Stimulated activated CD4-positive, alpha-beta T cell treated with anti-CD3 and anti-CD28 coated beads, Interleukin-12 subunit alpha, Interleukin-12 subunit beta, amount 100 ng/mL, for 48 hours (primary cell): Measurements from ENCODE around the gene GAN.
"Not testable (repeated sequence)": the region's sequence is repeated elsewhere in the genome, so short reads cannot be mapped to it uniquely, and the experiment has no call there.

Experiments
- DNase-seq, 3 donors: peaks; one replicate each; pipeline ENCODE4 v3.0.0-alpha.2; 2020; ENCODE audit warnings: low read depth in 2 of 3, low spot score in 1 of 3

GAN gene

GRCh38 chr16:81397058-81397878, 82.5 kb downstream of the GAN start:
- no peak for DNase-seq

GRCh38 chr16:81397879-81398520, 83.2 kb downstream of the GAN start:
- no peak for DNase-seq

DNA sequence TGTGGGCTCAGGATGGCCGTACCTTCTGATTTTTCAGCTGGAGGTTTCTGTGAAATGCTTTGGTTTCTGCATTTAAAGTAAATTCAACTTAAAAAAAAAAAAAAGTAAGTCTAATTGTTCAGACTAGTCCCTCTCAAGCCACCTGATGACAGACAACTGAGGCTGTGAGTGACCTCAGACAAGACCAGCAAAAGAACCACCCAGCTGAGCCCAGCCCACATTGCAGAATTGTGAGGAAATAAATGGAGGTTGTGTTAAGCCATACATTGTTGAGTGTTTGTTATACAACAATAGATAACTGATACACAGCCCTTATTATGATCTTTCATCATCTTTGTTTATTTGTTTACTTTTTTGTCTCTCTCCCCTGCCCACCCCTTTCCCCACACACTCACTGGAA, 85.1 kb downstream of the GAN start:
- DNase-seq, result no peak

GRCh38 chr16:81401035-81401950, 86.5 kb downstream of the GAN start:
- DNase-seq, result no peak

DNA sequence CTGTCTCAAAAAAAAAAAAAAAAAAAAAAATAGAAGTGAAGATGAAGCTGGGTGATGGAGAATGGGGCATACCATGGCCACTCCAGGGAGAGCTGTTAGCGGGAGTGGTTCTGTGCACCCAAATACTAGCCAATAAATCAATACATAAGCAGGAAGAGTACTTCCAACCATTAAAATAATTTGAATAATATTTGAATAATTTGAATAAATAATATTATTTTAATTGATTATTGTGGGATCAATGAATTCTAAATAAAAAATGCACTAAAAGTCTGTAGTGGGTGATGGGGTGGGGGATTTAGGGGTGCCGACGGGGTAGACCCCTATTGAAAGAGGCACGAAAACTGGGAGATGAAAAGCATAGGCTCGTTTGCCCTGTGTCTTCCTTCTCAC, 88.4 kb downstream of the GAN start:
- no peak for DNase-seq

GRCh38 chr16:81403601-81404391, 89.0 kb downstream of the GAN start:
- DNase-seq, result peak; percentile 65 to 88 (median 77)

DNA sequence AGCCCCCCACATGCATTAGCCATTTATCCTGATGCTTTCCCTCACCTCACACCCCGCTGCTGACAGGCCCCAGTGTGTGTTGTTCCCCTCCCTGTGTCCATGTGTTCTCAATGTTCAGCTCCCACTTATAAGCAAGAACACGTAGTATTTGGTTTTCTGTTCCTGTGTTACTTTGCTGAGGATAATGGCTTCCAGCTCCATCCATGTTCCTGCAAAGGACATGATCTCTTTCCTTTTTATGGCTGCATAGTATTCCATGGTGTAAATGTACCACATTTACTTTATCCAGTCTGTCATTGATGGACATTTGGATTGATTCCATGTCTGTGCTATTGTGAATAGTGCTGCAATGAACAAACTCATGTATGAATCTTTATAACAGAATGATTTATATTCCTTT, 90.2 kb downstream of the GAN start:
- DNase-seq, result not testable (repeated sequence)

DNA sequence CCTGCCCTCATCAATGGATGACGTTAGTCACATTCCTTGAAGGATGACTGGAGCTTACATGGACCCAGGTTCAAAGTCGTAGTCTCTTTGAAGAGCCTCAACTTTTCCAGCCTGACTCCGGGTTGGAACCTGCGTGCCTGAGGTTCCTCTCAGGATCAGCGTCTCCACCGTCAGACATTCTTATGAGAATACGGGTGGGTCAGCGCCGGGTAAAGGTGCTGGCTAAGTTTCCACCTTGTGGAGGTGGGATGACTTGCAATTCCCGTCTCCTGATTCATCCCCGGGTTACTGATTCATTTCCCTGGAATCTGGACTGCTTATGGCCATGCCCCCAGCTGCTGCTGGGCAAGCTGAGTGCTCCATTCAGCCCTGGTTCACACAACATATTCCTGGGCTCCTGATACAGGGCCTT, 90.9 kb downstream of the GAN start:
- no peak for DNase-seq

DNA sequence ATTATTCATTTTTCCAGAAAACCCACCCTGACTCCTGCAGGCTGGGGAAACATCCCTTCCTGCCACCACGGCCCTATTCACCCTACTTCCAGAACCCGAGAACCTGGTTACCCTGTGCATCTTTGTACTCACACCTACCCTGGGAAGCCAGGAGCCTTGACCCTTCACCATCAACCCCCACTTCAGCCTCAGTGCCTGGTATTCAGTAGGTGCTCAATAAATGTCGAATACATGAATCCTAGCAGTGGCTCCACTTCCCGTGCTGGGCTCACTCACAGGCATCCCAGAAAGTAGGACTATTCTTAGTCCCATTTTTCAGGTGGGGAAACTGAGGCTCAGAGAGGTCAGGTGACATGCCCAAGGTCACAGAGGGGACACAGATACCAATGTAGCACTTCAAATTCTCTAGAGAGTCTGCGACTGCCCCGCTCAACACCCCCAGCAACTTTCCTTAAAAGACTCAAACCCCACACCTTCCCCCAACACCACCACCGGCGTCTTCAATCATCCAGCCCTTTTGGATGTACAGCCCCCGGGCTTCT, 93.7 kb downstream of the GAN start:
- no peak for DNase-seq

GRCh38 chr16:81409016-81409556, 94.3 kb downstream of the GAN start:
- DNase-seq, result no peak

DNA sequence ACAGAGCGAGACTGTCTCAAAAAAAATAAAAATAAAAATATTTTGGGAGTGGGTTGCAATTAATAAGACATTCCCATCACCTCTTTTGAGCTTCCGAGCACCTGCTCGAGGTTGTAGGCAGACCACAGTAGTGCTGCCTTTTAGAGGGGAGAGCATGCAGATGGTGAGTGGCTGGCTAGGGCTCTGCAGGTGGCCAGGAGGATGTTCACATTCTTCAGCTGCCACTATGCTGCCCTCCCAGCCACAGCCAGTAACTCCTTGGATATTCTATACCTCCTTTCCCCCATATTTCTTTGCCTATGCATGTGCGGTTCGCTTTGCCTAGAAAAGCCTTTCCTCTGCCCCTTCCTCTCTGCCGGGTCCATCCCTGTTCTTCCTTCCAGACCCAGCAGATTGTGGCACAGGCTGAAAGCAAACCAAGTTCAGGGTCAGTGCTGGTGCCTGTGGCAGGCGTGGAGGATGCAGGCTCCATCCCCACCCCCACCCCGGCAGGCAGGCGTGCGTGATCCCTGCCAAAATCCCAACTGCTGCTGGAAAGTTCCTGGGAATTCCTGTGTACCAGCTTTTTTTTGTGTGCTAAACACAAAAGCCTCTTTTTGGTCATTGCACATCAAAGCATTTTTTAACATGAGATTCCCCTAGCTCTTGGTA, 96.0 kb downstream of the GAN start:
- DNase-seq, result no peak

- DNase-seq, result no peak
Measured at GRCh38 chr16:81413245-81413990, 98.7 kb downstream of the GAN start.

GRCh38 chr16:81415751-81416150, 101.0 kb downstream of the GAN start:
- DNase-seq, result no peak

DNA sequence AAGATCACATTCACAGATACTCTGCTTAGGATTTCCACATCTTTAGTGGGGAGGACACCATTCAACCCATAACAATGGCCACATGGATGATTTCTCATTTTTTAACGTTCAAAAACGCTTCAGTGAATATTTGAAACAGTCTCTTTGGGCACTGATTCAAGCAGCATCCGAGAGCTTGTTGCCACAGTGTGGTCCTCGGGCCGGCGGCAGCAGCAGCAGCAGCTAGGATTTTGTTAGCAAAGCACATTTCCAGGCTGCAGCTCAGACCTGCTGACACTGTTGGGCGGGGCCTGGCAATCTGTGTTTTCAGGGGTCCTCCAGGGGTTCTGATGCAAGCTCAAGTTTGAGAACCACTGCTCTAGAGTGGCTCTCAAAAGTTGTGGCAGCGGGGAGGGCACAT, 102.0 kb downstream of the GAN start:
- no peak for DNase-seq

DNA sequence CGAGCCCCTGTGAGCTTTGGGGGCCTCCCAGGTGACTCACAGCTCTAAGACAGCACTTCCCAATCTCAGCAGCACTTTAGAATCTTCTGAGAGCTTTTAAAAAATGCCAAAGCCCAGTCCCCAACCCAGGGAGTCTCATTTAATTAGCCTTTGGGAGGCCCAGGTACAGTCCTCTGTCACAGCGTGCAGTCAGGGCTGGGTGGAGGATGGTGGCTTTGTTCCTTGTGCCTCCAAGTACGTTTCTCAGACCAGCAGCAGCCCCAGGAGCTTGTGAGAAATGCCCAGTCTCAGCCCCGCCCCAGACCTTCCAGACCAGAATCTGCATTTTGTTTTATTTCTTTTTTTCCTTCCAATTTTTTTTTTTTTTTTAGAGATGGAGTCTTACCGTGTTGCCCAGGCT, 102.4 kb downstream of the GAN start:
- no peak for DNase-seq

DNA sequence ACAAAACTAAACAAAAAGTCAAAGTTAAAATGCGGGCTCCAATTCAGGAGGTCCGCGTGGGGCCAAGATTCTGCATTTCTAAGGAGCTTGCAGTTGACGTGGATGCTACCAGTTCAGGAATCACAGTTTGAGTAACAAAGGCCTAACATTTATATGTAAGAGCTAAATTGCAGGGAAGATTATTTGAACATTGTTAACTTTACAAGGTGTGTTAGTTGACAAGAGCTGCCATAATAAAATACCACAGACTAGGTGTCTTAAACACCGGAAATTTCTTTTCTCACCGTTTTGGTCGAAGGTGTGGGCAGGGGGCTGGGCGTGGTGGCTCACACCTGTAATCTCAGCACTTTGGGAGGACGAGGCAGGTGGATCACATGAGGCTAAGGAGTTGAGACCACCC, 105.0 kb downstream of the GAN start:
- DNase-seq, result no peak

GRCh38 chr16:81421126-81421525, 106.4 kb downstream of the GAN start:
- no peak for DNase-seq

GRCh38 chr16:81421536-81421935, 106.8 kb downstream of the GAN start:
- DNase-seq, result no peak

DNA sequence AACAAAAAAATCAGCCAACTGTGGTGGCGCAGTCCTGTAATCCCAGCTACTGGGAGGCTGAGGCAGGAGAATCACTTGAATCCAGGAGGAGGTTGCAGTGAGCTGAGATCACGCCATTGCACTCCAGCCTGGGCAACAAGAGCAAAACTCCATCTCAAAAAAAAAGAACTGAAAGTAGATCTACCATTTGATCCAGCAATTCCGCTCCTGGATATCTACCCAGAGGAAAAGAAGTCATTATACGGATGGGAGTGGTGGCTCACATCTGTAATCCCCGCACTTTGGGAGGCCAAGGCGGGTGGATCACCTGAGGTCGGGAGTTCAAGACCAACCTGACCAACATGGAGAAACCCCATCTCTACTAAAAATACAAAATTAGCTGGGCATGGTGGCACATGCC, 107.4 kb downstream of the GAN start:
- DNase-seq, result not testable (repeated sequence)
